ENCODE results near the gene EIF6.

The EIF6 gene

GRCh38 chr20:35300469-35301262, 16.1 kb upstream of the EIF6 start:
- no peak overlapping the region for H3K4me3 ChIP-seq (ENCODE audit: control insufficient read depth, low read depth, low read length)
- TF ChIP-seq CTCF (conservative IDR thresholded peaks at IDR 0.05; ENCODE audit: control insufficient read depth, insufficient read depth, low read depth, low read length) = no peak
- DNase-seq (ENCODE audit: low read depth) = no peak

- no peak for DNase-seq (ENCODE audit: low read depth)
- no peak overlapping the region for H3K4me3 ChIP-seq (ENCODE audit: control insufficient read depth, low read depth, low read length)
- TF ChIP-seq CTCF (conservative IDR thresholded peaks at IDR 0.05; ENCODE audit: control insufficient read depth, insufficient read depth, low read depth, low read length) = no peak
Observed at GRCh38 chr20:35299780-35300179, 15.2 kb upstream of the EIF6 start.

- no peak for TF ChIP-seq CTCF (conservative IDR thresholded peaks at IDR 0.05; ENCODE audit: control insufficient read depth, insufficient read depth, low read depth, low read length)
- H3K4me3 ChIP-seq (ENCODE audit: control insufficient read depth, low read depth, low read length) = no peak overlapping the region
- no peak for DNase-seq (ENCODE audit: low read depth)
Observed at GRCh38 chr20:35298264-35298663, 13.7 kb upstream of the EIF6 start.

GRCh38 chr20:35297740-35298139, 13.2 kb upstream of the EIF6 start:
- no peak for DNase-seq (ENCODE audit: low read depth)
- TF ChIP-seq CTCF (conservative IDR thresholded peaks at IDR 0.05; ENCODE audit: control insufficient read depth, insufficient read depth, low read depth, low read length) = no peak
- no peak overlapping the region for H3K4me3 ChIP-seq (ENCODE audit: control insufficient read depth, low read depth, low read length)

- no peak for TF ChIP-seq CTCF (conservative IDR thresholded peaks at IDR 0.05; ENCODE audit: control insufficient read depth, insufficient read depth, low read depth, low read length)
- no peak overlapping the region for H3K4me3 ChIP-seq (ENCODE audit: control insufficient read depth, low read depth, low read length)
- peak; percentile 42 for DNase-seq (ENCODE audit: low read depth)
Observed at GRCh38 chr20:35297155-35297554, 12.6 kb upstream of the EIF6 start.

GRCh38 chr20:35296101-35296554, 11.6 kb upstream of the EIF6 start:
- no peak overlapping the region for H3K4me3 ChIP-seq (ENCODE audit: control insufficient read depth, low read depth, low read length)
- DNase-seq (ENCODE audit: low read depth) = no peak
- no peak for TF ChIP-seq CTCF (conservative IDR thresholded peaks at IDR 0.05; ENCODE audit: control insufficient read depth, insufficient read depth, low read depth, low read length)

Measured in fibroblast of mammary gland (primary cell).